Measurements from ENCODE around the gene BEX1. TPM values are rescaled to one million over a fixed set of nuclear protein-coding genes. Genes with fewer than 3 reads are reported as not detected.

BEX1 gene
- total and polyA plus RNA-seq, 2 of the 8 experiments (the other 6 are each of a cell fraction or from before 2014, with no cell fraction given), result 61.0 to 75.2 TPM

- no peak for TF ChIP-seq CHD7 (IDR thresholded peaks at IDR 0.05; ENCODE audit: insufficient replicate concordance, low read length)
- no peak for TF ChIP-seq RNF2 (IDR thresholded peaks at IDR 0.05; ENCODE audit: borderline replicate concordance, low read depth, low read length, missing control alignments, poor library complexity, severe bottlenecking)
- TF ChIP-seq MAFK (IDR thresholded peaks at IDR 0.05; ENCODE audit: low read depth, low read length), result no peak
- TF ChIP-seq SP4 (IDR thresholded peaks at IDR 0.05; ENCODE audit: low read length), result no peak
- no peak for TF ChIP-seq E2F6 (IDR thresholded peaks at IDR 0.05)
- TF ChIP-seq SIRT6 (IDR thresholded peaks at IDR 0.05; ENCODE audit: low read length), result no peak
- TF ChIP-seq NANOG (IDR thresholded peaks at IDR 0.05; ENCODE audit: insufficient read depth, low read depth, low read length, poor library complexity, severe bottlenecking), result no peak
- TF ChIP-seq KDM1A (IDR thresholded peaks at IDR 0.05; ENCODE audit: borderline replicate concordance, low read length), result no peak
- no peak for TF ChIP-seq KDM5A (IDR thresholded peaks at IDR 0.05; ENCODE audit: low read length)
Measured at GRCh38 chrX:103012945-103013344, 51.0 kb downstream of the BEX1 start (continued).

Data from H1 (cell line).